Measurements from ENCODE around the gene EBF4.

The EBF4 gene

DNA sequence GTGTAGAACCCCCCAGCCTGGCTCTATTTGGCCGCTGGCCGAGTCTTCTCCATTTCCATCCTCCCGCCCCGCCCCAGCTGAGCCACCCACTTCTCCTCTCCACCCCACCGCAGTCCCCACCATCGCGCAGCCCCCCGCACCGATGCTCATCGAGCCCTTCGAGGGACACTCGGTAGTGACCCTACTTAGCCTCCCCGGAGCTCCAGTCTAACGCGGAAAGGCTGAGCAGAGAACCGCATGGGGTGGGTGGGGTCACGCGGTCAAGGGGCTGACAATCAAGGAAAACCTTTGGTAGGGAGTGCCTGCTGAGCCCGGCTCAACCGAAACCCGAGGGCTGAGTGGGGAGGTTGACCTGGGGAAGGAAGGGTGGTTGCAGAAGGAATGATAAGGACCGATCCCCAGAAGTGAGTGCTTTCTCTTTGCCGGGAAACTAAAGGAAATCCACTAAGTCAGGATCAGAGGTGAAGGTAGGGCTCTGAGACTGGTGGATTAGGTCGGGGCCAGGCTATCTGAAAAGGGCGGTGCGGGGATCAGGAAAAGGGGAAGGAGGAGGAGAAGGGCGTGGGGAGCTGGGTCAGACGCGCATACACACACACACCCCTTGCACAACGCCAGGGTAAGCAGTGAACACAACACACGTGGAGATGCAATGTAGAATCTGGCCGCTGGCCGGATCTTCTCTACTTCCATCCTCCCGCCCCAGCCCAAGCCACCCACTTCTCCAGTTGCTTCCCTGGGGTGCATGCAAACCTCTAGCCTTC lies 58.1 kb downstream of the EBF4 start:
- DNase-seq, result no peak
- in situ Hi-C loops (cut with HindIII; ENCODE audit: low pct_ligation_motif_present, low pct_unique_long_range_greater_than_20kb, low sequenced_read_pairs), result no loop called here

DNA sequence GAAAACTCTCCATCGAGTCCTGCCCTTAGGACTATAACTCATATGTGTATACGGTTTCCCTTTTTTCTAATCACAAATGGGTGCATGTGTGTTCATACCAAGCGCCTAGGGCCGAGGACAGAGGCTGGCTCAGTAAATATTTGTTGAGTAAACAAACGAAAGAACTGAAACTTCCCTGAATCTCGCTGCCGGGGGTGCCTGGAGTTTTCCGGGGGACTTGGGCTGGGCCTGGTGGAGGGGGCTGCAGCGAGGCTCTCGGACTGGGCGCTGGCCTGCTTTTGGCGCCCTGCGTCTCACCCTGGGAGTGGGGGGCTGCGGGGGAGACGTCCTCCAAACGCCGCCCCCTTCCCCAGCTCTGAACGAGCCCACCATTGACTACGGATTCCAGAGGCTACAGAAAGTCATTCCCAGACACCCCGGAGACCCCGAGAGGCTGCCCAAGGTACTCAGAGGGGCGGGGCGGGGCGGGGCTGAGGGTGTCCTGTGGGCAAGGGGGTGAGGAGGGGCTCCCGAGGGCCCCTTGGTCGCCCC lies 58.8 kb downstream of the EBF4 start:
- DNase-seq, result no peak
- in situ Hi-C loops (cut with HindIII; ENCODE audit: low pct_ligation_motif_present, low pct_unique_long_range_greater_than_20kb, low sequenced_read_pairs), result no loop called here

- in situ Hi-C loops (cut with HindIII; ENCODE audit: low pct_ligation_motif_present, low pct_unique_long_range_greater_than_20kb, low sequenced_read_pairs), result no loop called here
- peak; percentile 31 for DNase-seq
Measured at GRCh38 chr20:2751878-2752566, 59.4 kb downstream of the EBF4 start.

- DNase-seq, result peak; percentile 64
- in situ Hi-C loops (cut with HindIII; ENCODE audit: low pct_ligation_motif_present, low pct_unique_long_range_greater_than_20kb, low sequenced_read_pairs), result no loop called here
Measured at GRCh38 chr20:2752567-2753460, 60.2 kb downstream of the EBF4 start.

DNA sequence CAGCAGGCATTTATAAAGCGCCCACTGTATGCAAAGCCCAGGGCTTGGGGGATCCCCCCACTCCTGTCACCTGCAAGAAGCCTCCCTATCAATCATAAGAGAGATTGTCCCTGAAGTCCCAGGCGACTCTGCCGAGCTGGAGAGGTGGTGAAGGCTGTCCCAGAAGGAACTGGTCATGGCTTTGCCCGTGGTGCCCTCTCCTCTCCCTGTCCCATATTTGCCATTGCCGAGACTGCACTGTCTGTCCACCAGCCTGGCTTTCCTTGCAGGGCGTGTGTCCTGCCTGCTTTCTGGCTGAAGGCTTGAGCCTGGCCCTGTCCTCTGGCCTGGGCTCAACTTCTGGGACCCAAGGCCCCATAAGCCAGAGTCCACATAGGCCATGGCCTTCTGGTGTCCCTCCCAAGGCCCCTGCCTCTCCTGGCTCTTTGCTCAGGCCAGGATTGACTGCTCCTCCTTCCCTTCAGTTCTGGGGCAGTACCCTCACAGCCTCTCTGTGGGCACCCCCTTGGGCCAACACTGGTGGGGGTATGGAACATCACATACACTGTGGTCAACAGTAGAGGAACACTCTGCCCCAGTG lies 61.0 kb downstream of the EBF4 start:
- in situ Hi-C loops (cut with HindIII; ENCODE audit: low pct_ligation_motif_present, low pct_unique_long_range_greater_than_20kb, low sequenced_read_pairs), result no loop called here
- DNase-seq, result no peak

DNA sequence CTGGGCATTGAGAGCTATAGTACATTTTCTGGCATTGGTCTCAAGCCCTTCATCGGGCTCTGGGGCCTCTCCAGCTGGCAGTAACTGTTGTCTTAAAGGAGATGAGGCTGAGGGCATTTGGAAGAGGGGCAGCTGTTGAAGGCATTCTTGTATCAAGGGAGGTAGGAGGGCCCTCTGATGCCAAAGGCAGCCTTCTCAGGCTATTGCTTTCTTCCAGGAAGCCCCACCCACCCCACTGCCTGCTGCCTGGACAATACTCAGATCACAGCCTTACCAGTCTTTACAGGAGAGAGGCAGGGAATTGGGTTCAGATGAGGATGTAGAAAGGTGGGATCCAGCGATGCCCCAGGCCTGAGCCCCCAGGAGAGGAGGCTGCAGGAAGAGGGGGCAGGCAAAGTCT lies 61.8 kb downstream of the EBF4 start:
- in situ Hi-C loops (cut with HindIII; ENCODE audit: low pct_ligation_motif_present, low pct_unique_long_range_greater_than_20kb, low sequenced_read_pairs), result no loop called here

DNA sequence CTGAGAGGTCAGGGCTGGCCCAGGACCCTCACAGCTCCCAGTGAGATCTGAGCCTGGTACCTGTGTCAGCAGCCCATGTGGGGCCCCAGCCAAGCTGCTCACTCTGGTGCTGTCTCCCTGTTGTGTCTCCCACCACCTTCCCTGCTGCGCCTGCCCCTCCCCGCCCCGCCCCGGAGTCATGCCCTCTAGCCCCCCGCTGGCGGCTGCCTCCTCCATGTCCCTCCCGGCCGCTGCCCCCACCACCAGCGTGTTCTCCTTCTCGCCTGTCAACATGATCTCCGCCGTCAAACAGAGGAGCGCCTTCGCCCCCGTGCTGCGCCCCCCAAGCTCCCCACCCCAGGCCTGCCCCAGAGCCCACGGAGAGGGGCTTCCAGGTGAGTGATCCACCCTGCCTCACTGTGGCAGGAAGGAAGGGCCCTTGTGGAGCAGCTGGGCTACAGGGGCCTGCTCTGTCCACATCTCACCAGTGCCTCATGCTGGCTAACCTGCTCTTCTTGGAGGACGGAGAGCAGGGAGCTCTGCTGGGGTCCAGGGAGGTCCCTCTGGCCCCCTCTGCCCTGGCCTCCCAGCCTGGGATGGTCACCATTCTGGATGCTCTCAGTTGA lies 63.0 kb downstream of the EBF4 start:
- in situ Hi-C loops (cut with HindIII; ENCODE audit: low pct_ligation_motif_present, low pct_unique_long_range_greater_than_20kb, low sequenced_read_pairs), result no loop called here
- DNase-seq, result no peak

More for the DNA sequence above, 61.8 kb downstream of the EBF4 start:
- no peak for DNase-seq

- in situ Hi-C loops (cut with HindIII; ENCODE audit: low pct_ligation_motif_present, low pct_unique_long_range_greater_than_20kb, low sequenced_read_pairs), result no loop called here
- DNase-seq, result peak; percentile 51
Measured at GRCh38 chr20:2756056-2756611, 63.6 kb downstream of the EBF4 start.

- no peak for DNase-seq
- in situ Hi-C loops (cut with HindIII; ENCODE audit: low pct_ligation_motif_present, low pct_unique_long_range_greater_than_20kb, low sequenced_read_pairs), result no loop called here
Measured at GRCh38 chr20:2757001-2757400, 64.4 kb downstream of the EBF4 start.

- DNase-seq, result no peak
- in situ Hi-C loops (cut with HindIII; ENCODE audit: low pct_ligation_motif_present, low pct_unique_long_range_greater_than_20kb, low sequenced_read_pairs), result no loop called here
Measured at GRCh38 chr20:2757969-2758368, 65.4 kb downstream of the EBF4 start.

DNA sequence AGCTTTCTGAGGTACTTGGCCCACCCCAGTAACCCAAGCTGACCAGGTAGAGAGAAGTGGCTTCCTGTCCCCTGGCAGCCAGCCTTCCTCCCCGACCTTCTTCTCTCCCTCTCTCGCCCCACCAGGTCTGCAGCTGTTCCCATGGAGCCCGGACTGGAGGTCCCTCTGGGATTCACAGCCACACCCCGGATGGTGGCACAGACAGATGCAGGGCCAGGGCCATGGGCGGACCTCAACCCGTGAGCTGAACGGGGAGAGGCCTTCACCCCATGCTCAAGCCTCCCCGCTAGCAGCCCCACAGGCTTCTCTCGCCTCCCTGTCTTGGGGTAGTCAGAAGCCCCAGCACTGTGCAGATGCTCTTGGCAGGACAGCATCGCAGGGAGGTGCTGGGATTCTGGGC lies 66.6 kb downstream of the EBF4 start:
- DNase-seq, result no peak

GRCh38 chr20:2759603-2760296 lies 67.2 kb downstream of the EBF4 start:
- in situ Hi-C loops (cut with HindIII; ENCODE audit: low pct_ligation_motif_present, low pct_unique_long_range_greater_than_20kb, low sequenced_read_pairs), result no loop called here

More for the DNA sequence above, 66.6 kb downstream of the EBF4 start:
- in situ Hi-C loops (cut with HindIII; ENCODE audit: low pct_ligation_motif_present, low pct_unique_long_range_greater_than_20kb, low sequenced_read_pairs), result no loop called here

DNA sequence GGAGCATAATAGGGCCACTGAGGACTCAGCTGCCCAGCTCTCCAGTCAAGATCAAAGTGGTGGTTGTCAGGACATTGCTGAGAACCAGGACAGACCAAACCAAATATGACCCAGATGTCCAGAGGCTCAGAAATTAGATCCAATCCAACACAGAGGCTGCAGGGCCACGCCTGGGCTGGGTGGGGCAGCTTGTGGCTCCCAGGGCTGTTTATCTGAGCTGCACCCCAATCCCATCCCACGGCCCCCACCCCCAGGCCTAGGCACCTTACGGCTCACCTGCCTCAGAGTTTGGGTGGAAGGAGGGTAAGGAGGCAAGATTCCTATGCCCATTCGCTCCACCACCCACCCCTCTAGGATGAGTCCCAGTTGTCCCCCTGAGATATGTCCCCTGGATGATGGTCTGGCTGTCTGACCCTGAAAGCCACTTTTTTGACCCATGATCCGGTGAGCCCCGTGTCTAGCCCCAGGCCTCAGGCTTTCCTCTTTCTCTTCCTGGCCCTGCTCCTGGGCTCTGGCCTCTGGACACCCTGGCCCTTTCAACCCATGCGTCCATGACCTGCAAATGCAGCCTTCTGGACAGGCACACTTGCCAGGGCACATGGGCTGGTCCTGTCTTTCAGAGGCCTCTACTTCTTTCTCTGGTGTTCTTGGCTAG lies 67.8 kb downstream of the EBF4 start:
- in situ Hi-C loops (cut with HindIII; ENCODE audit: low pct_ligation_motif_present, low pct_unique_long_range_greater_than_20kb, low sequenced_read_pairs), result no loop called here
- DNase-seq, result no peak

More at GRCh38 chr20:2759603-2760296, 67.2 kb downstream of the EBF4 start:
- no peak for DNase-seq

DNA sequence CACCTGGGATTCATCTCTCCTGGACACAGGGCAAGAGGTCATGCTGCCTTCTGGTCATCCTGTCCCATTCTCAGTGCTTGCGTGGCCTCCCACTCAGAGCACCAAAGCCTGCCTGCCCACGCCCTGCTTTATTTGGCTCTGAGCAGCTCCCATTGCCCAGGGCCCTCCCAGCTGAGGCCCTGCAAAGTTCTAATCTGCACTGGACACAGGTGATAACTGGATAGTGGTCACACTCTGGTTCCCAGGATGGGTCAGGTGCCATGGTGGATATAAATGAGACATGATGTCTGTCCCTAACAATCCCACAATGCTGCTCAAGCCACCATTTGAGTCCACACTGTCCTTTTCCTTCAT lies 68.3 kb downstream of the EBF4 start:
- in situ Hi-C loops (cut with HindIII; ENCODE audit: low pct_ligation_motif_present, low pct_unique_long_range_greater_than_20kb, low sequenced_read_pairs), result no loop called here
- no peak for DNase-seq

GRCh38 chr20:2761885-2762284 lies 69.3 kb downstream of the EBF4 start:
- in situ Hi-C loops (cut with HindIII; ENCODE audit: low pct_ligation_motif_present, low pct_unique_long_range_greater_than_20kb, low sequenced_read_pairs), result no loop called here
- no peak for DNase-seq

GRCh38 chr20:2762578-2763131 lies 70.1 kb downstream of the EBF4 start:
- DNase-seq, result no peak
- in situ Hi-C loops (cut with HindIII; ENCODE audit: low pct_ligation_motif_present, low pct_unique_long_range_greater_than_20kb, low sequenced_read_pairs), result no loop called here

DNA sequence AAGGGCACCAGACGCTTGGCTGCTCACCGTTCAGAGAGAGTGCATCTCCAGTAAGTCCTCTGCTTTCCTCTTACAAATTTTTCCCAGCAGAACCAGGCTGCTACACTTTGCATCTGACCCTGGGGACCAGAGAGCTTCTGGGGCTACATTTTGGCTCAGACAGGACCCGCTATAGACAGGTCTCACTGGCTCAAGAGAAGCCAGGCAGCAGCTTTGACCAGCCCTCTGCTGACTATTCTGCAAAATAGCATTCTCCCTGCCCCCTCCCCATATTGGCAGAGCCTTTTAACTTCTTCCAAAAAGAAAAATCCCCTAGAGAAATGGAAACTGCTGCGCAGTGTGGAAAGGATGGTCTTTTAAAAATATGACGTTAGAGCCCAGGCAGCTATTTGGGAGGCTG lies 70.6 kb downstream of the EBF4 start:
- DNase-seq, result no peak
- in situ Hi-C loops (cut with HindIII; ENCODE audit: low pct_ligation_motif_present, low pct_unique_long_range_greater_than_20kb, low sequenced_read_pairs), result no loop called here
